Gastroesophageal sphincter (tissue), 3 donors: ENCODE data around the gene AGBL4.

ENCODE experiments used
- EP300 ChIP-seq: sonication (generic); formaldehyde crosslinking; IDR thresholded peaks from one replicate; pipeline ENCODE4 v1.6.1; 2017; ENCODE audit warnings: antibody characterized with exemption, mild to moderate bottlenecking
- TF ChIP-seq, protein P1 (sequence below), 4 experiments: fragments of 200-600 bp in 2 of 4; fragments of 450-650 bp in 2 of 4; sonication (generic) in 1 of 4; IDR thresholded peaks; one replicate each; pipeline ENCODE4 v1.5.1; 2017 to 2019; ENCODE audit warnings: antibody characterized with exemption in 4 of 4, mild to moderate bottlenecking in 2 of 4, moderate library complexity in 2 of 4

- TF ChIP-seq, protein P1, sequence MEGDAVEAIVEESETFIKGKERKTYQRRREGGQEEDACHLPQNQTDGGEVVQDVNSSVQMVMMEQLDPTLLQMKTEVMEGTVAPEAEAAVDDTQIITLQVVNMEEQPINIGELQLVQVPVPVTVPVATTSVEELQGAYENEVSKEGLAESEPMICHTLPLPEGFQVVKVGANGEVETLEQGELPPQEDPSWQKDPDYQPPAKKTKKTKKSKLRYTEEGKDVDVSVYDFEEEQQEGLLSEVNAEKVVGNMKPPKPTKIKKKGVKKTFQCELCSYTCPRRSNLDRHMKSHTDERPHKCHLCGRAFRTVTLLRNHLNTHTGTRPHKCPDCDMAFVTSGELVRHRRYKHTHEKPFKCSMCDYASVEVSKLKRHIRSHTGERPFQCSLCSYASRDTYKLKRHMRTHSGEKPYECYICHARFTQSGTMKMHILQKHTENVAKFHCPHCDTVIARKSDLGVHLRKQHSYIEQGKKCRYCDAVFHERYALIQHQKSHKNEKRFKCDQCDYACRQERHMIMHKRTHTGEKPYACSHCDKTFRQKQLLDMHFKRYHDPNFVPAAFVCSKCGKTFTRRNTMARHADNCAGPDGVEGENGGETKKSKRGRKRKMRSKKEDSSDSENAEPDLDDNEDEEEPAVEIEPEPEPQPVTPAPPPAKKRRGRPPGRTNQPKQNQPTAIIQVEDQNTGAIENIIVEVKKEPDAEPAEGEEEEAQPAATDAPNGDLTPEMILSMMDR (IDR thresholded peaks at IDR 0.05): no peak
- no peak for TF ChIP-seq EP300
Observed at GRCh38 chr1:48844187-48844586, 1179.6 kb downstream of the AGBL4 start.
